Glutamatergic neuron (in vitro differentiated cells): ENCODE measurements around the gene LMX1B. TPM values are rescaled to one million over a fixed set of nuclear protein-coding genes. Genes with fewer than 3 reads are reported as not detected.

Source experiments
- DNase-seq: peaks from one replicate; pipeline ENCODE4 v3.0.0; 2022
- H3K27ac Mint-ChIP-seq: one replicate; pipeline ENCODE4 v1.8.0; 2020; ENCODE audit warnings: mild to moderate bottlenecking, mixed read lengths, inconsistent platforms; ENCODE audit not compliant: unreplicated experiment
- H3K27me3 Mint-ChIP-seq: one replicate; pipeline ENCODE4 v1.8.0; 2020; ENCODE audit warnings: mild to moderate bottlenecking, moderate library complexity, mixed read lengths, inconsistent platforms; ENCODE audit not compliant: unreplicated experiment
- H3K36me3 Mint-ChIP-seq: one replicate; pipeline ENCODE4 v1.8.0; 2020; ENCODE audit warnings: mild to moderate bottlenecking, mixed read lengths, inconsistent platforms; ENCODE audit not compliant: unreplicated experiment
- H3K4me1 Mint-ChIP-seq: one replicate; pipeline ENCODE4 v1.8.0; 2020; ENCODE audit warnings: mild to moderate bottlenecking, low read depth, mixed read lengths, inconsistent platforms; ENCODE audit not compliant: unreplicated experiment
- H3K4me3 Mint-ChIP-seq: one replicate; pipeline ENCODE4 v1.8.0; 2020; ENCODE audit warnings: mild to moderate bottlenecking, mixed read lengths, inconsistent platforms; ENCODE audit not compliant: unreplicated experiment
- H3K9me3 Mint-ChIP-seq: one replicate; pipeline ENCODE4 v1.8.0; 2020; ENCODE audit warnings: mild to moderate bottlenecking, moderate library complexity, mixed read lengths, inconsistent platforms; ENCODE audit not compliant: unreplicated experiment
- total RNA-seq: library from RNA; stranded (reverse); fragmentation: NEBNext Ultra II Directional; extraction: Animal tissue kit (Norgen Biotek cat#: 25700); gene quantifications from one replicate; pipeline ENCODE4 v1.2.1, GENCODE V29; 2021; ENCODE audit not compliant: unreplicated experiment
- TF ChIP-seq, protein P1 (sequence below): fragments of 200-600 bp; sonication (generic); IDR thresholded peaks from one replicate; pipeline ENCODE4 v1.5.0; 2021; ENCODE audit not compliant: partially characterized antibody, unreplicated experiment

LMX1B gene
- total RNA-seq, 1 donor from 2014 or later = 0.27 TPM

DNA sequence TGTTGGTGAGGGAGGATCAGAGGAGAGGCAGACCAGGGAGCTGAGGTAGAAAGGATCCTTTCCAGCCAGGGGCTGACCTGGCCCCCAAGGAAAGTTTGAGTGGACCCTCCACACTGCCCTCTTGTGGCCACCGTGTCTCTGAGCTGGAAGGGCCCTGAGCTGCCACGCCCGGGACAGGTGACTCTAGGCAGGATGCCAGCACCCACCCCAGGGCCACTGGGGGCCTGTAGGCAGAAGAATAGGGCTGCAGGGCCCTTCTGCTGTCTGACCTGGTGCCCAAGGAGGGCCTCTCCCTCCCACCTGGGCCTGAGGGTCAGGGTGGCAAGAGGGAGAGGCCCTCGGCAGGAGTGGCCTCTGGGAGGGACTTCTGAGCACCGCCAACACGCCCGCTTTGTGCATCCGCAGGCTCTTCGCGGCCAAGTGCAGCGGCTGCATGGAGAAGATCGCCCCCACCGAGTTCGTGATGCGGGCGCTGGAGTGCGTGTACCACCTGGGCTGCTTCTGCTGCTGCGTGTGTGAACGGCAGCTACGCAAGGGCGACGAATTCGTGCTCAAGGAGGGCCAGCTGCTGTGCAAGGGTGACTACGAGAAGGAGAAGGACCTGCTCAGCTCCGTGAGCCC lies 76.8 kb downstream of the LMX1B start:
- peak; percentile 82 for DNase-seq
- peaks cover 14% of the 10 kb centered on the region for H3K27me3 Mint-ChIP-seq
- H3K36me3 Mint-ChIP-seq = no peaks in the 10 kb centered on the region
- H3K9me3 Mint-ChIP-seq = peaks cover 3% of the 10 kb centered on the region
- no peaks in the 10 kb centered on the region for H3K4me1 Mint-ChIP-seq
- no peak overlapping the region for H3K27ac Mint-ChIP-seq
- no peak overlapping the region for H3K4me3 Mint-ChIP-seq
- TF ChIP-seq, protein P1, sequence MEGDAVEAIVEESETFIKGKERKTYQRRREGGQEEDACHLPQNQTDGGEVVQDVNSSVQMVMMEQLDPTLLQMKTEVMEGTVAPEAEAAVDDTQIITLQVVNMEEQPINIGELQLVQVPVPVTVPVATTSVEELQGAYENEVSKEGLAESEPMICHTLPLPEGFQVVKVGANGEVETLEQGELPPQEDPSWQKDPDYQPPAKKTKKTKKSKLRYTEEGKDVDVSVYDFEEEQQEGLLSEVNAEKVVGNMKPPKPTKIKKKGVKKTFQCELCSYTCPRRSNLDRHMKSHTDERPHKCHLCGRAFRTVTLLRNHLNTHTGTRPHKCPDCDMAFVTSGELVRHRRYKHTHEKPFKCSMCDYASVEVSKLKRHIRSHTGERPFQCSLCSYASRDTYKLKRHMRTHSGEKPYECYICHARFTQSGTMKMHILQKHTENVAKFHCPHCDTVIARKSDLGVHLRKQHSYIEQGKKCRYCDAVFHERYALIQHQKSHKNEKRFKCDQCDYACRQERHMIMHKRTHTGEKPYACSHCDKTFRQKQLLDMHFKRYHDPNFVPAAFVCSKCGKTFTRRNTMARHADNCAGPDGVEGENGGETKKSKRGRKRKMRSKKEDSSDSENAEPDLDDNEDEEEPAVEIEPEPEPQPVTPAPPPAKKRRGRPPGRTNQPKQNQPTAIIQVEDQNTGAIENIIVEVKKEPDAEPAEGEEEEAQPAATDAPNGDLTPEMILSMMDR = peak; percentile 81

- Mint-ChIP-seq H3K27me3 (peaks cover 13% of the 10 kb centered on the region), H3K4me1 (no peaks in the 10 kb centered on the region), H3K27ac (no peak overlapping the region), H3K36me3 (no peaks in the 10 kb centered on the region), H3K9me3 (peaks cover 3% of the 10 kb centered on the region), H3K4me3 (no peak overlapping the region)
- TF ChIP-seq, protein P1 = no peak
- no peak for DNase-seq
Observed at GRCh38 chr9:126692041-126692758, 78.5 kb downstream of the LMX1B start.

DNA sequence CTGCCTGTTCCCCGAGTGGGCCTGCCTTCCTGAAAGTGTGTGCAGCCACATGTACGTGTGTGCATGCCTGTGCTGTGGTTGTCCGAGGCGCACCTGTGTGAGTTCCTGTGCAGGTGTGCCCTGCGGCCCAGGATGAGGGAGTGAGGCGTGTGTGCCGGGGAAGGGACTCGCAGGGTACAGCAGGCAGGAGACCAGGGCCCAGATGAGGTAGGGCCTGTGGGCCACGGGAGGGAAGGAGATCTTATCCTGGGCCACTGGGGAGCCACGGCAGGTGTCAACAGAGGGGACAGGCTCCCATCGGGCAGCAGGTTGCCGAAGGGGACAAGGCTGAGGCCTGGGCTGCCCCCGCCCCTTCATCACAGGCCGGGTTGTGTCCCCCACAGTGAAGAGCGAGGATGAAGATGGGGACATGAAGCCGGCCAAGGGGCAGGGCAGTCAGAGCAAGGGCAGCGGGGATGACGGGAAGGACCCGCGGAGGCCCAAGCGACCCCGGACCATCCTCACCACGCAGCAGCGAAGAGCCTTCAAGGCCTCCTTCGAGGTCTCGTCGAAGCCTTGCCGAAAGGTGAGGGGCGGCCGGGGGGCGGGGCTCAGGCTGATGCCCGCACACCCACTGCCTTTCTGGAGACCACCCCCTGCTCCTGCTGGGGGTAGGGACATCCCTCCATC lies 79.2 kb downstream of the LMX1B start:
- DNase-seq = no peak
- no peaks in the 10 kb centered on the region for H3K36me3 Mint-ChIP-seq
- H3K27ac Mint-ChIP-seq = no peak overlapping the region
- TF ChIP-seq, protein P1 = no peak
- no peaks in the 10 kb centered on the region for H3K4me1 Mint-ChIP-seq
- H3K9me3 Mint-ChIP-seq = peaks cover 2% of the 10 kb centered on the region
- H3K4me3 Mint-ChIP-seq = no peak overlapping the region
- peaks cover 13% of the 10 kb centered on the region for H3K27me3 Mint-ChIP-seq

GRCh38 chr9:126693428-126693944 lies 79.8 kb downstream of the LMX1B start:
- TF ChIP-seq, protein P1 = no peak
- H3K27me3 Mint-ChIP-seq = peaks cover 13% of the 10 kb centered on the region

More at GRCh38 chr9:126693428-126693944, 79.8 kb downstream of the LMX1B start:
- Mint-ChIP-seq H3K4me3 (no peak overlapping the region), H3K9me3 (peaks cover 2% of the 10 kb centered on the region), H3K4me1 (no peaks in the 10 kb centered on the region), H3K27ac (no peak overlapping the region), H3K36me3 (peaks cover 3% of the 10 kb centered on the region)
- no peak for DNase-seq
